Motor neuron (in vitro differentiated cells): Measurements from ENCODE around the gene MTMR11. TPM values are rescaled to one million over a fixed set of nuclear protein-coding genes. Genes with fewer than 3 reads are reported as not detected.
"Not testable (repeated sequence)": the region's sequence is repeated elsewhere in the genome, so short reads cannot be mapped to it uniquely, and the experiment has no call there.

Experiments used
- ATAC-seq, 8 experiments: fragments of 200-7000 bp; cut with Tn5 transposase; replicated peaks in 6 of 8; 2 replicates each; pipeline ENCODE4 v1.8.0; 2021; ENCODE audit warnings: mild to moderate bottlenecking in 8 of 8, moderate library complexity in 8 of 8
- H3K27ac ChIP-seq, 2 donors: fragments of 250-450 bp; sonication (Bioruptor Pico); 2 replicates each; pipeline ENCODE4 v1.9.0; 2021; ENCODE audit warnings: antibody characterized with exemption in 2 of 2, mild to moderate bottlenecking in 2 of 2, moderate library complexity in 1 of 2
- H3K4me1 ChIP-seq, 2 donors: fragments of 250-450 bp; sonication (Bioruptor Pico); replicated peaks in 1 of 2; 2 replicates each; pipeline ENCODE4 v1.6.1; 2021; ENCODE audit warnings: antibody characterized with exemption in 2 of 2, mild to moderate bottlenecking in 2 of 2, moderate library complexity in 1 of 2
- H3K4me3 ChIP-seq, 5 donors: fragments of 250-450 bp; sonication (Bioruptor Pico); 2 replicates each; pipeline ENCODE4 v1.9.0; 2021; ENCODE audit warnings: antibody characterized with exemption in 5 of 5, mild to moderate bottlenecking in 5 of 5, moderate library complexity in 4 of 5
- WGBS, 10 experiments: fragments of 450-650 bp; shearing (Covaris generic); methylation state at CpG; one replicate each; pipeline ENCODE4 v1.0.0; 2022; 5-methylcytosine and 5-hydroxymethylcytosine counted together
- in situ Hi-C, 9 experiments: fragments of 400-800 bp; cut with MboI; loops; one replicate each; pipeline ENCODE4 v1.15.0; 2021; ENCODE audit warnings: low sequenced_read_pairs in 9 of 9, low pct_unique_long_range_greater_than_20kb in 2 of 9; ENCODE audit not compliant: unreplicated experiment in 9 of 9
- total RNA-seq, 8 experiments: library from RNA; unstranded; fragments of 300-600 nt; gene quantifications; 2 replicates each; pipeline versions ENCODE4 v1.2.3 to v1.2.4, GENCODE V29; 2022

MTMR11 gene
- total RNA-seq, 8 experiments from 2014 or later = 1.0 to 7.4 (median 4.5) TPM

- 0 to 17% (median 0%) methylated on average over 1 to 2 of the region's 13 CpGs; no CpG with 5 or more reads in 7 of the 10 experiments for WGBS, 10 experiments
- peaks cover 12% of the 10 kb centered on the region in 2 donors for H3K4me1 ChIP-seq
- ATAC-seq, in situ Hi-C loops: not testable (repeated sequence)
- H3K4me3 ChIP-seq = peak overlapping the region; percentile 66 to 86 (median 76)
- H3K27ac ChIP-seq = peak overlapping the region; percentile 83 to 89
Measured at GRCh38 chr1:149887196-149887455, 49.6 kb downstream of the MTMR11 start.

GRCh38 chr1:149886396-149887195 lies 50.1 kb downstream of the MTMR11 start:
- in situ Hi-C loops = no loop called here
- Histone ChIP-seq H3K4me1 (peaks cover 12% of the 10 kb centered on the region in 2 donors), H3K27ac (peak overlapping the region; percentile 83 to 89), H3K4me3 (peak overlapping the region; percentile 66 to 86 (median 76))
- WGBS, 10 experiments = 0 to 3% (median 0%) methylated on average over 1 to 37 of the region's 62 CpGs
- ATAC-seq = peak; percentile 44 to 80 (median 75)

GRCh38 chr1:149886121-149886395 lies 50.6 kb downstream of the MTMR11 start:
- peaks cover 12% of the 10 kb centered on the region in 2 donors for H3K4me1 ChIP-seq
- peak overlapping the region; percentile 79 to 88 for H3K27ac ChIP-seq
- ATAC-seq = peak in 1 of 8 experiments; percentile 8
- H3K4me3 ChIP-seq = peak overlapping the region; percentile 66 to 86 (median 76)
- WGBS, 10 experiments = 0% methylated on average over 1 to 10 of the region's 19 CpGs; no CpG with 5 or more reads in 7 of the 10 experiments
- in situ Hi-C loops = not testable (repeated sequence)

DNA sequence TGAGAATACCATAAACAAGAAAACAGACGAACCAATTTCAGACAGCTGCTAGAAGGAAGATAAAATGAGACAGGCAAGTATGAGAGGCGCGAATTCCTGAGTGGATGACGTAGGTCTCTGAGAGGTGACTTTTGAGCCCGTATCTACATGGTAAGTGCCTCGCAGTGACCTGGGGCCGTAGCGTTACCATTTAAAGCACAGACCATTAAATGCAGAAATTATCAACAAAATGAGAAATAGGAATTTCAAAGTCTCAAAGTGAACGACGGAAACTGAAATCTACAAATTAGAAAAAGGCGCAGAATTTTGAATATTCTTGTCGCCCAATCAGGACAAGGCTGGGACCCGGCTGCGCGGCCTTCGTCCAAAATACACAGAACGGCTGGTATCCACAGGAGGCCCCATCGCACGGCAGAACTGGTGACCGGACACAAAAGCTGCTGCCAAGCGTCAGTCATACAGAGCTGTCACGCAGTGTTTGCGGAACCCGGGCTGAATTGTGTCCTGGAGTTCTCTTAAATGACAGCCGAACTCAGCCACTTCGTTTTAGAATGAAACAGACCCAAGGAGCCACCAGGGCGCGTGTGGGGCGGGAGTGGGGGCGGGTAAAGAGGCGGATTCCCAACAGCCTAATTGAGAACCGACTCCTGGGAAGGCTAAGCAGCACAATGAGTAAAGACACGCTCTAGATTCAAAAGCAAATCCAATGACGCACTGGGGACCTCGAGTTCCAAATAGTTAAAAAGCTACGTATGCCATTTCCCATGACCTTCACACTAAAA lies 51.1 kb downstream of the MTMR11 start:
- 0 to 2% (median 0%) methylated on average over 1 to 28 of the region's 36 CpGs for WGBS, 10 experiments
- Histone ChIP-seq H3K4me1 (peaks cover 12% of the 10 kb centered on the region in 2 donors), H3K4me3 (peak overlapping the region; percentile 66 to 86 (median 76)), H3K27ac (peak overlapping the region; percentile 79 to 88)
- peak; percentile 0 to 41 (median 21) for ATAC-seq
- in situ Hi-C loops = no loop called here

DNA sequence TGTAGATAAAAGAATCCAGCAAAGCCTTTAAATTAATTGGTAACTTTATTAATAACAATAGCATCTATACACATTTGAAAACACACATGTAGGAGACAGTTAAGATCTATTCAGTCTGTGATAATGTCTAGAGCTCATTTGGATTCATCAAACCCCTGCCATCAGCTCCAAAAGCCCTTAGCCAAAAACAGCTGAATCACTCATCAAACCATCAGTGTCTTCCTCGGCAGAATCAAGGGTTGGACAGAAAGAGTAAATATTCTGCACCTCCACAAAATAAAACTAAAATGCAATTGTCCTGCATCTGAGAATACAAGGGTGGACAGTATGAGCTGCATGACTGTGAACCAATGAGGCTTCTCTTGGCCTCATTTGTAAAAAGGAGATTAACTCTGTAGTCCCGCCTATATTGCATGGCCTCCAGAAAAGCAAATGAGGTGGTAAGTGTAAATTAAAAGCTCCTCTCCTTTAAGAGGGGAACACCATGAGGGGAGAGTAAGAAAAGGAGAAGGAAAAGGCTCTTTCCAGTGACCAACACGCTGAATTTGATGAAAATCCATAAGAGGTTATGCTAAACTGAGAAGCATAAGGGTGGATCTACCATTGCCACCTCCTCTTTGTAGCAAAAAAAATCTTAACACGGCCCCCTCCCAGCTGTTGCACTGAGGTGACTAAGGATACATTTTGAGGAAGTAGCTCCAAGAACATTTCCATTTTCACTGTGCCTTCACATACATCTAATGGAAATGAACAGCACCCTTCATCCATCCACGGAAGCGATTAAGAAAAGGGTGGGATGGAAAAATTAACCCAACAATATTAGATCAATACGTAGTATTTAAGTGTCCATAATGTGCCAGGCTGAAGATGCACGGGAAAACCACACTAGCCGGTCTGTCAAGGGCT lies 52.0 kb downstream of the MTMR11 start:
- Histone ChIP-seq H3K4me3 (peak overlapping the region; percentile 66 to 86 (median 76)), H3K27ac (peak overlapping the region; percentile 79 to 88), H3K4me1 (peaks cover 12% of the 10 kb centered on the region in 2 donors)
- in situ Hi-C loops = no loop called here
- ATAC-seq = peak in 3 of 8 experiments; percentile 1 to 5 (median 2)
- WGBS, 10 experiments = 0 to 11% (median 4%) methylated on average over 2 to 9 of the region's 9 CpGs

- Histone ChIP-seq H3K4me3 (peak overlapping the region; percentile 66 to 86 (median 76)), H3K27ac (no peak overlapping the region), H3K4me1 (peaks cover 7 to 8% of the 10 kb centered on the region in 2 donors)
- ATAC-seq = no peak
- WGBS, 10 experiments = 83 to 100% (median 100%) methylated on average over 1 to 3 of the region's 3 CpGs; no CpG with 5 or more reads in 1 of the 10 experiments
- in situ Hi-C loops = no loop called here
Measured at GRCh38 chr1:149883598-149884247, 53.0 kb downstream of the MTMR11 start.

- H3K4me3 ChIP-seq = no peak overlapping the region
- no peak overlapping the region for H3K27ac ChIP-seq
- in situ Hi-C loops = no loop called here
- ATAC-seq = no peak
- WGBS, 10 experiments = 50 to 100% (median 88%) methylated on average over 1 of the region's 1 CpG; no CpG with 5 or more reads in 3 of the 10 experiments
- H3K4me1 ChIP-seq = peaks cover 5 to 6% of the 10 kb centered on the region in 2 donors
Measured at GRCh38 chr1:149881876-149882275, 54.8 kb downstream of the MTMR11 start.

DNA sequence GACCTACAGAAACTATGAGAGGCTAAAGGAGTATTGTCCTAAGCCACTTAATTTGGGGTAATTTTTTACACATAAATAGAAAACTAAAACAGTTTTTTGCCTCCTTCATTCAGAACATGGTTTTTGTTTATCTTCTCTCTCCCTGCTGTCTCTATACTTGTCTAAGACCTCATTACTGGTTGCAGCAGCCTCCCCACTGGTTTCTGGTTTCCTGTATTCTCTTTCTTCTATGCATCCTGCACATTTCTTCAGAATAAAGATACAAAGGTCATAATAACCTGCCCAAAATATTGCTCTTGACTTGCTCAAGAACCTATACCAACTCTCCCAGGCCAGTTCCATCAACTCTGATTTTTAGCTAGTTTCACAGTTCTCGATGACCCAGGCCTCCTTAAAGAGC lies 57.1 kb downstream of the MTMR11 start:
- in situ Hi-C loops = no loop called here
- Histone ChIP-seq H3K4me1 (peaks cover 5 to 6% of the 10 kb centered on the region in 2 donors), H3K27ac (no peak overlapping the region), H3K4me3 (no peak overlapping the region)
- WGBS, 10 experiments = 33 to 86% (median 75%) methylated on average over 1 of the region's 1 CpG; no CpG with 5 or more reads in 5 of the 10 experiments
- ATAC-seq = no peak

Other genes with a start within 250 kb of the MTMR11 start
- gene FCGR1A, start 154.2 kb downstream of the MTMR11 start, total RNA-seq = 1 to 10 TPM in 4 of 8 experiments, under 1 TPM in 3, not detected in 1; 0.63 to 5.9 (median 1.4) TPM
- 10 to 100 TPM in 7 of 8 experiments, 1 to 10 TPM in 1; 9.4 to 20.8 (median 13.9) TPM for gene BOLA1, start 37.3 kb downstream of the MTMR11 start, total RNA-seq
- 100 to 1,000 TPM in 2 of 8 experiments, 10 to 100 TPM in 4, 1 to 10 TPM in 1, under 1 TPM in 1; 0.31 to 109 (median 59.7) TPM for gene SV2A, start 19.0 kb downstream of the MTMR11 start, total RNA-seq
- 10 to 100 TPM; 17.0 to 47.8 (median 28.1) TPM for gene SF3B4, start 9.1 kb downstream of the MTMR11 start, total RNA-seq
- gene OTUD7B, start 73.8 kb upstream of the MTMR11 start, total RNA-seq = 10 to 100 TPM in 6 of 8 experiments, 1 to 10 TPM in 2; 9.5 to 17.7 (median 11.9) TPM
- 100 to 1,000 TPM in 2 of 8 experiments, 10 to 100 TPM in 6; 37.4 to 109 (median 75.6) TPM for gene VPS45, start 130.9 kb upstream of the MTMR11 start, total RNA-seq
- 100 to 1,000 TPM in 1 of 8 experiments, 10 to 100 TPM in 7; 28.1 to 143 (median 48.9) TPM for gene PLEKHO1, start 213.0 kb upstream of the MTMR11 start, total RNA-seq